ENCODE results near the gene ABCA10.

DNA sequence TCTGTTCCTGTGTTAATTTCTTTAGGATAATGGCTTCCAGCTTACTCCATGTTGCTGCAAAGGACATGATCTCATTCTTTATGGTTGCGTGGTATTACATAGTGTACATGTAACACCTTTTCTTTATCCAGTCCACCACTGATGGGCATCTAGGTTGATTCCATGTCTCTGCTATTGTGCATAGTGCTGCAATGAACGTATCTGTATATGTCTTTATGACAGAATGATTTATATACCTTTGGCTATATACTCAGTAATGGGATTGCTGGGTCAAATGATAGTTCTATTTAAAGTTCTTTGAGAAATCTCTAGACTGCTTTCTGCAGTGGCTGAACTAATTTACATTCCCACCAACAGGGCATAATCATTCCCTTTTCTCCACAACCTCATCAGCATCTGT is 39.8 kb downstream of the ABCA10 start:
- no peak for TF ChIP-seq EZH2 (IDR thresholded peaks at IDR 0.05; ENCODE audit: borderline replicate concordance, insufficient read depth, low read depth, low read length, poor library complexity, severe bottlenecking)
- TF ChIP-seq, protein P1, sequence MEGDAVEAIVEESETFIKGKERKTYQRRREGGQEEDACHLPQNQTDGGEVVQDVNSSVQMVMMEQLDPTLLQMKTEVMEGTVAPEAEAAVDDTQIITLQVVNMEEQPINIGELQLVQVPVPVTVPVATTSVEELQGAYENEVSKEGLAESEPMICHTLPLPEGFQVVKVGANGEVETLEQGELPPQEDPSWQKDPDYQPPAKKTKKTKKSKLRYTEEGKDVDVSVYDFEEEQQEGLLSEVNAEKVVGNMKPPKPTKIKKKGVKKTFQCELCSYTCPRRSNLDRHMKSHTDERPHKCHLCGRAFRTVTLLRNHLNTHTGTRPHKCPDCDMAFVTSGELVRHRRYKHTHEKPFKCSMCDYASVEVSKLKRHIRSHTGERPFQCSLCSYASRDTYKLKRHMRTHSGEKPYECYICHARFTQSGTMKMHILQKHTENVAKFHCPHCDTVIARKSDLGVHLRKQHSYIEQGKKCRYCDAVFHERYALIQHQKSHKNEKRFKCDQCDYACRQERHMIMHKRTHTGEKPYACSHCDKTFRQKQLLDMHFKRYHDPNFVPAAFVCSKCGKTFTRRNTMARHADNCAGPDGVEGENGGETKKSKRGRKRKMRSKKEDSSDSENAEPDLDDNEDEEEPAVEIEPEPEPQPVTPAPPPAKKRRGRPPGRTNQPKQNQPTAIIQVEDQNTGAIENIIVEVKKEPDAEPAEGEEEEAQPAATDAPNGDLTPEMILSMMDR (IDR thresholded peaks at IDR 0.05): no peak
